NT2/D1 (cell line): ENCODE data around the gene CYBA.

Experiments
- SUZ12 ChIP-seq: IDR thresholded peaks from 2 replicates; pipeline ENCODE4 v1.6.1; 2011; ENCODE audit not compliant: insufficient read length, insufficient read depth; ENCODE audit errors: extremely low read depth
- YY1 ChIP-seq: IDR thresholded peaks from 2 replicates; pipeline ENCODE4 v1.6.1; 2011; ENCODE audit not compliant: insufficient read length, insufficient read depth
- ZNF274 ChIP-seq: IDR thresholded peaks from 2 replicates; pipeline ENCODE4 v1.6.1; 2011; ENCODE audit warnings: mild to moderate bottlenecking, low read depth, low read length

DNA sequence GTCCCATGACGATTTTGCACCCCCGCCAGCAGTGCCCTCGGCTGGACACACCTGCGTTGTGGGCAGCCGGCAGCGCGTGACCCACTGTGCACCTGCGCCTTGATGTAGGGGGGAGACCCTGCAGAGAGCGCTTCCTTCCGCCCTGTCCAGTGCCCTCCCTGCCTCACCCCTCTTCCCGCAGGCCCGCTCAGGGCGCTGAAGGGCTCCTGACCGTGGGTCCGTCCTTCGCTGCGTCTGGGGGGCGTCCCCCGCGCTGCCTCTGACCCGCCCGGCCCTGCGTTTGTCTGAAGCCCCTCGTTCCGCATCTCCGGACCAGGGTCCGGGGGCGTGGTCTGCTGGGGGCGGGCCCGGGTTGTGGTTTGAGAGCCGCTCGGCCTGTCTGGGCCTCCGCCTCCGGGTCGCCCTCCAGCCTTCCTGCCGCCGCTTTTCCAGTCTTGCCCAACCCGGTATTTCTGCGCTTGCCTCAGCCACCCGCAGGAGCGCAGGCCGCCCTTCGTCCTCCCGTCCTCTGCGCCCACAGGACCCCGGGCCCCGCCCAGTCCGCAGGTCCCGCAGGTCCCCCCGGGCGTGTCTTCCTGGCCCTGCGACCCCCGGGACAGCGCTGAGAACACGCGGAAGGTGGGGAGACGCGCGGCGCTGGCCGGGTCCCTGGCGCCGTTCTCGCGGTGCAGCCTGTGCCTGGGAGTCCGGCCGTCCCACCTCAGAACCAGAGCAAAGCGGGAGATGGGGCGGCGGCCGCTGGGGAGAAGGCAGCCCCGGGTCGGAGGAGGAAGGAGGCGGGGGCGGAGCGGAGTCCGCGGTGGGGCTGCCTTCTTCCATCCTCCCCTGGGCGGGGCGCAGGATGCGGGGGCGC, 16.5 kb downstream of the CYBA start:
- TF ChIP-seq SUZ12 (no peak), ZNF274 (no peak), YY1 (no peak)
